ENCODE data around the gene CGB7. TPM values are rescaled to one million over a fixed set of nuclear protein-coding genes. Genes with fewer than 3 reads are reported as not detected.
A peak's percentile ranks its signal among the peaks of the same experiment; 100 is the strongest.
"Not testable (repeated sequence)": the region's sequence is repeated elsewhere in the genome, so short reads cannot be mapped to it uniquely, and the experiment has no call there.

CGB7 gene
- total RNA-seq, 4 donors from 2014 or later, result 0.22 to 4.4 (median 1.7) TPM; not detected in 1

GRCh38 chr19:49061000-49061399 is 3.5 kb upstream of the CGB7 start:
- H3K27me3 ChIP-seq, result peaks cover 0 to 93% (median 6%) of the 10 kb centered on the region in 4 donors
- no peak overlapping the region for H3K27ac ChIP-seq
- 90% methylated on average over 2 of the region's 2 CpGs for WGBS, 2 donors
- H3K4me1 ChIP-seq, result peaks cover 25 to 54% (median 26%) of the 10 kb centered on the region in 3 donors
- no peak overlapping the region for H3K4me3 ChIP-seq
- H3K9me3 ChIP-seq, result no peaks in the 10 kb centered on the region
- DNase-seq, result no peak
- TF ChIP-seq CTCF (IDR thresholded peaks at IDR 0.05), result no peak
- no peak for TF ChIP-seq POLR2A (IDR thresholded peaks at IDR 0.05)
- intact Hi-C loops (cut with DNase I), result no loop called here
- H3K36me3 ChIP-seq, result no peaks in the 10 kb centered on the region

GRCh38 chr19:49059053-49059452 is 1.5 kb upstream of the CGB7 start:
- 52 to 56% methylated on average over 4 to 7 of the region's 9 CpGs for WGBS, 2 donors
- intact Hi-C loops (cut with DNase I), result no loop called here
- Histone ChIP-seq H3K27ac (no peak overlapping the region), H3K4me1 (peaks cover 16 to 42% (median 19%) of the 10 kb centered on the region in 3 donors), H3K4me3 (no peak overlapping the region), H3K27me3 (peaks cover 0 to 74% (median 2%) of the 10 kb centered on the region in 4 donors), H3K36me3 (no peaks in the 10 kb centered on the region), H3K9me3 (no peaks in the 10 kb centered on the region)
- no peak for DNase-seq
- TF ChIP-seq CTCF (IDR thresholded peaks at IDR 0.05), result no peak
- TF ChIP-seq POLR2A (IDR thresholded peaks at IDR 0.05), result no peak

- intact Hi-C loops (cut with DNase I), result no loop called here
- no peak for DNase-seq
- H3K4me3 ChIP-seq, result no peak overlapping the region
- TF ChIP-seq POLR2A (IDR thresholded peaks at IDR 0.05), result no peak
- no peak for TF ChIP-seq CTCF (IDR thresholded peaks at IDR 0.05)
- peaks cover 16 to 38% (median 19%) of the 10 kb centered on the region in 3 donors for H3K4me1 ChIP-seq
- H3K9me3 ChIP-seq, result no peaks in the 10 kb centered on the region
- no peak overlapping the region for H3K27ac ChIP-seq
- peaks cover 0 to 69% (median 2%) of the 10 kb centered on the region in 4 donors for H3K27me3 ChIP-seq
- no peaks in the 10 kb centered on the region for H3K36me3 ChIP-seq
- 11 to 27% methylated on average over 2 of the region's 10 CpGs for WGBS, 2 donors
These were observed 1.0 kb upstream of the CGB7 start for GRCh38 chr19:49058562-49058961.

- H3K9me3 ChIP-seq; H3K27ac ChIP-seq; H3K36me3 ChIP-seq; intact Hi-C loops (cut with DNase I); DNase-seq: not testable (repeated sequence)
- Histone ChIP-seq H3K4me1 (peaks cover 16 to 31% (median 19%) of the 10 kb centered on the region in 3 donors), H3K4me3 (peak overlapping the region; percentile 39 to 78 (median 54)), H3K27me3 (peaks cover 0 to 54% (median 2%) of the 10 kb centered on the region in 4 donors)
- WGBS, 2 donors, result 1 to 5% methylated on average over 5 to 9 of the region's 34 CpGs
These were observed 500 bp downstream of the CGB7 start for GRCh38 chr19:49056902-49057596.

GRCh38 chr19:49056101-49056901 is 1.2 kb downstream of the CGB7 start:
- Histone ChIP-seq H3K27me3 (peaks cover 0 to 46% (median 2%) of the 10 kb centered on the region in 4 donors), H3K4me1 (peaks cover 16 to 31% (median 19%) of the 10 kb centered on the region in 3 donors), H3K9me3 (no peaks in the 10 kb centered on the region), H3K4me3 (peak overlapping the region; percentile 39 to 78 (median 54)), H3K36me3 (no peaks in the 10 kb centered on the region), H3K27ac (peak overlapping the region in 1 of 4 donors; percentile 31)
- peak in 5 of 6 experiments; percentile 17 to 49 (median 27) for TF ChIP-seq CTCF (IDR thresholded peaks at IDR 0.05)
- no peak for TF ChIP-seq POLR2A (IDR thresholded peaks at IDR 0.05)
- 0% methylated on average over 7 of the region's 63 CpGs; no CpG with 5 or more reads in 1 of the 2 donors for WGBS, 2 donors
- intact Hi-C loops (cut with DNase I), result no loop called here
- DNase-seq, result no peak

GRCh38 chr19:49050376-49051033 is 7.0 kb downstream of the CGB7 start:
- DNase-seq, result not testable (repeated sequence)

GRCh38 chr19:49049834-49050233 is 7.7 kb downstream of the CGB7 start:
- H3K36me3 ChIP-seq; H3K27ac ChIP-seq; intact Hi-C loops (cut with DNase I); DNase-seq; H3K27me3 ChIP-seq; H3K9me3 ChIP-seq; H3K4me1 ChIP-seq; H3K4me3 ChIP-seq: not testable (repeated sequence)
- WGBS, 2 donors, result 78 to 96% methylated on average over 2 to 3 of the region's 4 CpGs

More at GRCh38 chr19:49050376-49051033, 7.0 kb downstream of the CGB7 start:
- H3K27ac ChIP-seq; H3K36me3 ChIP-seq; H3K4me1 ChIP-seq; H3K27me3 ChIP-seq; intact Hi-C loops (cut with DNase I); H3K9me3 ChIP-seq; H3K4me3 ChIP-seq: not testable (repeated sequence)
- WGBS, 2 donors, result 52 to 55% methylated on average over 5 to 11 of the region's 24 CpGs

- intact Hi-C loops (cut with DNase I); H3K4me3 ChIP-seq; H3K36me3 ChIP-seq; DNase-seq; H3K4me1 ChIP-seq; H3K27ac ChIP-seq; H3K27me3 ChIP-seq; H3K9me3 ChIP-seq: not testable (repeated sequence)
- no CpG with 5 or more reads among the region's 12 CpGs for WGBS, 2 donors
These were observed 8.5 kb downstream of the CGB7 start, which contains the start of gene CGB8 for GRCh38 chr19:49049011-49049410. CGB8 (minus strand) TSS chr19:49049111; CDS start chr19:49048739, 372 bp downstream.

Measured in esophagus squamous epithelium (tissue), 5 donors.